K562 (cell line): Measurements from ENCODE around the gene CCNO. TPM values are rescaled to one million over a fixed set of nuclear protein-coding genes. Genes with fewer than 3 reads are reported as not detected.
A peak's percentile ranks its signal among the peaks of the same experiment; 100 is the strongest.

Experiments used
- HDAC6 ChIP-seq: IDR thresholded peaks from 2 replicates; pipeline ENCODE4 v1.6.1; 2012; ENCODE audit warnings: low read depth, mild to moderate bottlenecking, control low read depth, inconsistent platforms, low read length, moderate library complexity
- KAT7 ChIP-seq: sonication (generic); formaldehyde crosslinking; IDR thresholded peaks from 2 replicates; pipeline ENCODE4 v1.8.0; 2022; ENCODE audit warnings: missing genetic modification reagents, mild to moderate bottlenecking, borderline replicate concordance
- MTA2 ChIP-seq: fragments of 450-650 bp; IDR thresholded peaks from 2 replicates; pipeline ENCODE4 v1.6.1; 2016; ENCODE audit warnings: low read depth
- NBN ChIP-seq: fragments of 450-650 bp; IDR thresholded peaks from 2 replicates; pipeline ENCODE4 v1.6.1; 2016; ENCODE audit warnings: low read depth, mild to moderate bottlenecking
- NONO ChIP-seq, 2 experiments: fragments of 200-400 bp in 1 of 2; fragments of 450-650 bp in 1 of 2; formaldehyde crosslinking in 1 of 2; IDR thresholded peaks; 2 replicates each; pipeline ENCODE4 v1.6.1; 2017; ENCODE audit warnings: low read depth in 2 of 2, mild to moderate bottlenecking in 2 of 2, moderate library complexity in 2 of 2, low read length in 1 of 2
- POLR2AphosphoS5 ChIP-seq: IDR thresholded peaks from 2 replicates; pipeline ENCODE4 v1.6.1; 2011; ENCODE audit warnings: mild to moderate bottlenecking, low read depth, low read length, moderate library complexity; ENCODE audit not compliant: control insufficient read depth, insufficient read depth
- SIN3B ChIP-seq: fragments of 450-650 bp; IDR thresholded peaks from 2 replicates; pipeline ENCODE4 v1.6.1; 2017; ENCODE audit warnings: low read depth, mild to moderate bottlenecking, moderate library complexity
- SP1 ChIP-seq: sonication (generic); formaldehyde crosslinking; IDR thresholded peaks from 2 replicates; pipeline ENCODE4 v1.8.1; 2022; ENCODE audit warnings: mild to moderate bottlenecking, missing genetic modification reagents
- STAT5A ChIP-seq: IDR thresholded peaks from 2 replicates; pipeline ENCODE4 v1.6.1; 2012; ENCODE audit warnings: low read length, inconsistent platforms, borderline replicate concordance
- TAL1 ChIP-seq: fragments of 450-650 bp; IDR thresholded peaks from 2 replicates; pipeline ENCODE4 v1.6.1; 2016; ENCODE audit warnings: mild to moderate bottlenecking
- ZNF124 ChIP-seq: sonication (generic); formaldehyde crosslinking; IDR thresholded peaks from 2 replicates; pipeline ENCODE4 v1.8.1; 2022; ENCODE audit warnings: missing genetic modification reagents
- ZNF217 ChIP-seq: sonication (generic); formaldehyde crosslinking; IDR thresholded peaks from 2 replicates; pipeline ENCODE4 v1.8.0; 2022; ENCODE audit warnings: mild to moderate bottlenecking, missing genetic modification reagents
- ZNF253 ChIP-seq: fragments of 250-450 bp; sonication (Bioruptor Pico); conservative IDR thresholded peaks from 2 replicates; pipeline ENCODE4 v1.6.1; 2021; ENCODE audit warnings: mild to moderate bottlenecking
- polyA plus RNA-seq, 8 experiments: library from polyadenylated mRNA; depleted of rRNA in 4 of 8; stranded (reverse) in 5 of 8; unstranded in 3 of 8; fragments of >200 nt; fragmentation: Nextera tagmentation in 2 of 8; fragmentation: Illumina TruSeq in 1 of 8; extraction: Ambion mirVana in 2 of 8; extraction: Trizol in 1 of 8; gene quantifications; 2 replicates each; pipeline versions ENCODE4 v1.2.1 to v1.2.3, GENCODE V29; 2011 to 2014; ENCODE audit warnings: inconsistent platforms in 1 of 8, missing spikeins in 1 of 8
- total RNA-seq, 7 experiments: library from RNA; depleted of rRNA in 6 of 7; stranded (reverse); fragments of >200 nt in 6 of 7; fragmentation: Illumina TruSeq in 2 of 7; extraction: Trizol in 2 of 7; gene quantifications; 2 replicates each; pipeline versions ENCODE4 v1.2.1 to v1.2.3, GENCODE V29; 2011 to 2021; ENCODE audit warnings: low replicate concordance in 1 of 7
- TF ChIP-seq, protein P1 (sequence below): fragments of 200-800 bp; sonication (Bioruptor generic); IDR thresholded peaks from 2 replicates; pipeline ENCODE4 v1.6.1; 2017; ENCODE audit warnings: missing genetic modification characterization, missing compliant biosample characterization
- TF ChIP-seq, protein P2 (sequence below): fragments of 250-450 bp; sonication (Bioruptor Pico); IDR thresholded peaks from 2 replicates; pipeline ENCODE4 v1.9.0; 2021; ENCODE audit warnings: mild to moderate bottlenecking, inconsistent platforms
- TF ChIP-seq, protein P3 (sequence below): sonication (generic); formaldehyde crosslinking; IDR thresholded peaks from 2 replicates; pipeline ENCODE4 v1.8.0; 2023; ENCODE audit warnings: mild to moderate bottlenecking, missing genetic modification reagents
- TF ChIP-seq, protein P4 (sequence below): fragments of 200-400 bp; formaldehyde crosslinking; IDR thresholded peaks from 2 replicates; pipeline ENCODE4 v1.6.1; 2017; ENCODE audit warnings: mild to moderate bottlenecking, low read depth, low read length, moderate library complexity

CCNO gene
- total and polyA plus RNA-seq, 9 of the 15 experiments (the other 6 are each of a cell fraction or from before 2014, with no cell fraction given): 0.08 to 3.1 (median 0.29) TPM

DNA sequence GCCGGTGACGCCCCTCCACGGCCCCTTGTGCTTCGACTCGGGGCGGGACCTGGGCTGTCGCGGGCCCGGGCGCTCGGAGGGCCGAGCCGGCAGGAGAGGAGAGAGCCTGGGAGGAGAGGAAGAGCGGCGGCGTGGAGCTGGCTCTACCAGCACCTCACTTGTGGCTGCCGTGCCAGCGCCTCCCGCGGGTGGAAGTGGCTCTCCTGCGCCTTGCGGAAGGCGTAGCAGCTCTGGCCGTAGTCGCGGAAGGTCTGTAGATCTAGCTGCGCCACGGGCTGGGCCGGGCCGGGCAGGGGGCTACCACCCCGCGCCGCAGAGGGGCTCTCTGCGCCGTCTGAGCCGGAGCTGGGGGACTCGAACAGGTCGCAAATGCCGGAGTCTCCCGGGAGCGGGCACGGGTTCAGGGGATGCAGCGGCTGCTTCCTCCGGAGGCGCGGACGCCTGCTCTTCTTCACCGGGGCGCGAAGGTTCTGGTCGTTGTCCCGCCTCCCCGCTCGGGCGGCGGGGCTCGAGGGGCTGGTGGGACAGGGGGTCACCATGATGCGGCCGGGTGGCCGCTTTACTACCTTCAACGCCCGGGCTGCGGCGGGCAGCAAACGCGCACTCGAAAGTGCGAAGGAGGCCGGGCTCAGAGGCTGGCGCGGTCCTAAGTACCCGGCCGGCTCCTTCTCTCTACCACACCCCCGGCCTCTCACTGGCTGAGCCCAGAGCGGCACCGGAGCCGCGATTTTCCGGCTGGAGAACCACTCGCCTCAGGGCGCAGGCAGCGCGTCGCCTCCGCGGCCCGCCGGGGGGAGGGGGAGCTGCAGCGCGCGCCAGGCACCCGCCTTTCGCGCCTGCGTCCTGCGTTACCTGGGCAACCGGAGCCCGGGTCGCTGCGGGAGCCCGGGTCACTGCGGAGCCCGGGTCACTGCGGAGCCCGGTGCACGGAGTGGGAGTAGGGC is at the start of gene CCNO (continued):
- no peak for TF ChIP-seq KAT7 (CRISPR knock-in tag)
- TF ChIP-seq, protein P1, sequence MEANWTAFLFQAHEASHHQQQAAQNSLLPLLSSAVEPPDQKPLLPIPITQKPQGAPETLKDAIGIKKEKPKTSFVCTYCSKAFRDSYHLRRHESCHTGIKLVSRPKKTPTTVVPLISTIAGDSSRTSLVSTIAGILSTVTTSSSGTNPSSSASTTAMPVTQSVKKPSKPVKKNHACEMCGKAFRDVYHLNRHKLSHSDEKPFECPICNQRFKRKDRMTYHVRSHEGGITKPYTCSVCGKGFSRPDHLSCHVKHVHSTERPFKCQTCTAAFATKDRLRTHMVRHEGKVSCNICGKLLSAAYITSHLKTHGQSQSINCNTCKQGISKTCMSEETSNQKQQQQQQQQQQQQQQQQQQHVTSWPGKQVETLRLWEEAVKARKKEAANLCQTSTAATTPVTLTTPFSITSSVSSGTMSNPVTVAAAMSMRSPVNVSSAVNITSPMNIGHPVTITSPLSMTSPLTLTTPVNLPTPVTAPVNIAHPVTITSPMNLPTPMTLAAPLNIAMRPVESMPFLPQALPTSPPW: peak; percentile 52; the same call in 1 of the 2 replicates
- no peak for TF ChIP-seq MTA2
- TF ChIP-seq NBN: no peak
- TF ChIP-seq, protein P2, sequence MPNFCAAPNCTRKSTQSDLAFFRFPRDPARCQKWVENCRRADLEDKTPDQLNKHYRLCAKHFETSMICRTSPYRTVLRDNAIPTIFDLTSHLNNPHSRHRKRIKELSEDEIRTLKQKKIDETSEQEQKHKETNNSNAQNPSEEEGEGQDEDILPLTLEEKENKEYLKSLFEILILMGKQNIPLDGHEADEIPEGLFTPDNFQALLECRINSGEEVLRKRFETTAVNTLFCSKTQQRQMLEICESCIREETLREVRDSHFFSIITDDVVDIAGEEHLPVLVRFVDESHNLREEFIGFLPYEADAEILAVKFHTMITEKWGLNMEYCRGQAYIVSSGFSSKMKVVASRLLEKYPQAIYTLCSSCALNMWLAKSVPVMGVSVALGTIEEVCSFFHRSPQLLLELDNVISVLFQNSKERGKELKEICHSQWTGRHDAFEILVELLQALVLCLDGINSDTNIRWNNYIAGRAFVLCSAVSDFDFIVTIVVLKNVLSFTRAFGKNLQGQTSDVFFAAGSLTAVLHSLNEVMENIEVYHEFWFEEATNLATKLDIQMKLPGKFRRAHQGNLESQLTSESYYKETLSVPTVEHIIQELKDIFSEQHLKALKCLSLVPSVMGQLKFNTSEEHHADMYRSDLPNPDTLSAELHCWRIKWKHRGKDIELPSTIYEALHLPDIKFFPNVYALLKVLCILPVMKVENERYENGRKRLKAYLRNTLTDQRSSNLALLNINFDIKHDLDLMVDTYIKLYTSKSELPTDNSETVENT: no peak
- TF ChIP-seq ZNF124 (CRISPR knock-in tag): no peak
- no peak for TF ChIP-seq STAT5A
- no peak for TF ChIP-seq TAL1
- TF ChIP-seq NONO (IDR thresholded peaks at IDR 0.05; ENCODE audit: low read depth in 2 of 2, low read length in 1 of 2): no peak
- TF ChIP-seq SIN3B: no peak
- TF ChIP-seq HDAC6: 0 out of 2 replicates have a peak, but pooled peaks have one; percentile 28
- TF ChIP-seq, protein P3, sequence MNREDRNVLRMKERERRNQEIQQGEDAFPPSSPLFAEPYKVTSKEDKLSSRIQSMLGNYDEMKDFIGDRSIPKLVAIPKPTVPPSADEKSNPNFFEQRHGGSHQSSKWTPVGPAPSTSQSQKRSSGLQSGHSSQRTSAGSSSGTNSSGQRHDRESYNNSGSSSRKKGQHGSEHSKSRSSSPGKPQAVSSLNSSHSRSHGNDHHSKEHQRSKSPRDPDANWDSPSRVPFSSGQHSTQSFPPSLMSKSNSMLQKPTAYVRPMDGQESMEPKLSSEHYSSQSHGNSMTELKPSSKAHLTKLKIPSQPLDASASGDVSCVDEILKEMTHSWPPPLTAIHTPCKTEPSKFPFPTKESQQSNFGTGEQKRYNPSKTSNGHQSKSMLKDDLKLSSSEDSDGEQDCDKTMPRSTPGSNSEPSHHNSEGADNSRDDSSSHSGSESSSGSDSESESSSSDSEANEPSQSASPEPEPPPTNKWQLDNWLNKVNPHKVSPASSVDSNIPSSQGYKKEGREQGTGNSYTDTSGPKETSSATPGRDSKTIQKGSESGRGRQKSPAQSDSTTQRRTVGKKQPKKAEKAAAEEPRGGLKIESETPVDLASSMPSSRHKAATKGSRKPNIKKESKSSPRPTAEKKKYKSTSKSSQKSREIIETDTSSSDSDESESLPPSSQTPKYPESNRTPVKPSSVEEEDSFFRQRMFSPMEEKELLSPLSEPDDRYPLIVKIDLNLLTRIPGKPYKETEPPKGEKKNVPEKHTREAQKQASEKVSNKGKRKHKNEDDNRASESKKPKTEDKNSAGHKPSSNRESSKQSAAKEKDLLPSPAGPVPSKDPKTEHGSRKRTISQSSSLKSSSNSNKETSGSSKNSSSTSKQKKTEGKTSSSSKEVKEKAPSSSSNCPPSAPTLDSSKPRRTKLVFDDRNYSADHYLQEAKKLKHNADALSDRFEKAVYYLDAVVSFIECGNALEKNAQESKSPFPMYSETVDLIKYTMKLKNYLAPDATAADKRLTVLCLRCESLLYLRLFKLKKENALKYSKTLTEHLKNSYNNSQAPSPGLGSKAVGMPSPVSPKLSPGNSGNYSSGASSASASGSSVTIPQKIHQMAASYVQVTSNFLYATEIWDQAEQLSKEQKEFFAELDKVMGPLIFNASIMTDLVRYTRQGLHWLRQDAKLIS (CRISPR knock-in tag): no peak
- TF ChIP-seq ZNF217 (CRISPR knock-in tag): no peak
- no peak for TF ChIP-seq POLR2AphosphoS5
- TF ChIP-seq ZNF253 (CRISPR knock-in tag): no peak
- no peak for TF ChIP-seq SP1 (CRISPR knock-in tag)
- TF ChIP-seq, protein P4, sequence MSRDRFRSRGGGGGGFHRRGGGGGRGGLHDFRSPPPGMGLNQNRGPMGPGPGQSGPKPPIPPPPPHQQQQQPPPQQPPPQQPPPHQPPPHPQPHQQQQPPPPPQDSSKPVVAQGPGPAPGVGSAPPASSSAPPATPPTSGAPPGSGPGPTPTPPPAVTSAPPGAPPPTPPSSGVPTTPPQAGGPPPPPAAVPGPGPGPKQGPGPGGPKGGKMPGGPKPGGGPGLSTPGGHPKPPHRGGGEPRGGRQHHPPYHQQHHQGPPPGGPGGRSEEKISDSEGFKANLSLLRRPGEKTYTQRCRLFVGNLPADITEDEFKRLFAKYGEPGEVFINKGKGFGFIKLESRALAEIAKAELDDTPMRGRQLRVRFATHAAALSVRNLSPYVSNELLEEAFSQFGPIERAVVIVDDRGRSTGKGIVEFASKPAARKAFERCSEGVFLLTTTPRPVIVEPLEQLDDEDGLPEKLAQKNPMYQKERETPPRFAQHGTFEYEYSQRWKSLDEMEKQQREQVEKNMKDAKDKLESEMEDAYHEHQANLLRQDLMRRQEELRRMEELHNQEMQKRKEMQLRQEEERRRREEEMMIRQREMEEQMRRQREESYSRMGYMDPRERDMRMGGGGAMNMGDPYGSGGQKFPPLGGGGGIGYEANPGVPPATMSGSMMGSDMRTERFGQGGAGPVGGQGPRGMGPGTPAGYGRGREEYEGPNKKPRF: no peak
